HCT116 (cell line): Measurements from ENCODE around the gene EHD3. TPM values are rescaled to one million over a fixed set of nuclear protein-coding genes. Genes with fewer than 3 reads are reported as not detected.

Experiments used
- ATAC-seq: fragments of 200-7000 bp; cut with Tn5 transposase; 2 replicates; pipeline ENCODE4 v1.9.1; 2020; ENCODE audit warnings: mild to moderate bottlenecking, moderate library complexity
- BruUV-seq: library from RNA; stranded (reverse); fragments of 400-500 nt; replicated peaks from 2 replicates; lab custom pipeline; 2021; lab: Mats Ljungman, UMichigan
- CTCF ChIA-PET: fragments of 300-600 bp; sonication (Branson Sonifier 250); formaldehyde crosslinking; loops from one replicate; lab custom pipeline; 2021; ENCODE audit warnings: antibody characterized with exemption; lab: Charles Lee
- POLR2A ChIA-PET: fragments of 300-600, 350-600 bp; sonication (Branson Sonifier 250); formaldehyde crosslinking; loops from one replicate; lab custom pipeline; 2021; ENCODE audit warnings: antibody characterized with exemption; lab: Charles Lee
- RAD21 ChIA-PET, 2 experiments: fragments of 300-600 bp; sonication (Branson Sonifier 250); formaldehyde crosslinking; loops; one replicate each; lab custom pipeline; 2023; ENCODE audit warnings: low total read pairs in 2 of 2; ENCODE audit not compliant: uncharacterized antibody in 2 of 2, unreplicated experiment in 2 of 2, low non-redundant PET in 1 of 2; lab: Charles Lee
- DNase-seq: peaks from one replicate; pipeline ENCODE4 v3.0.0-alpha.2; 2010; ENCODE audit warnings: low read depth, low spot score
- H2AFZ ChIP-seq: fragments of 200-600 bp; shearing (Covaris generic), sonication (generic); 2 replicates; pipeline ENCODE4 v1.6.1; 2017; ENCODE audit warnings: low read depth, mixed run types, mixed read lengths, antibody characterized with exemption, low read length; ENCODE audit not compliant: poor library complexity, severe bottlenecking
- H3K27ac ChIP-seq: 2 replicates; pipeline ENCODE4 v1.5.1; 2012; ENCODE audit warnings: low read depth, low read length
- H3K27me3 ChIP-seq: fragments of 200-600 bp; sonication (generic); 2 replicates; pipeline ENCODE4 v1.6.1; 2016; ENCODE audit warnings: mixed run types, low read length, mixed read lengths; ENCODE audit not compliant: insufficient read depth
- H3K36me3 ChIP-seq, 2 experiments: fragments of 200-500 bp in 1 of 2; fragments of 200-600 bp in 1 of 2; sonication (Bioruptor generic) in 1 of 2; sonication (generic) in 1 of 2; 2 replicates each; pipeline versions ENCODE4 v1.5.1 to v1.6.1; 2014 to 2016; ENCODE audit warnings: low read length in 2 of 2, inconsistent platforms in 1 of 2, mixed read lengths in 1 of 2, mixed run types in 1 of 2; ENCODE audit not compliant: insufficient read depth in 2 of 2, control insufficient read depth in 1 of 2
- H3K4me1 ChIP-seq, 2 experiments: fragments of 200-600 bp in 1 of 2; sonication (generic) in 1 of 2; 2 replicates each; pipeline versions ENCODE4 v1.5.1 to v1.6.1; 2012 to 2017; ENCODE audit warnings: low read length in 2 of 2, inconsistent platforms in 1 of 2, mild to moderate bottlenecking in 1 of 2, mixed read lengths in 1 of 2, mixed run types in 1 of 2, moderate library complexity in 1 of 2; ENCODE audit not compliant: insufficient read depth in 2 of 2, control insufficient read depth in 1 of 2
- H3K4me2 ChIP-seq: fragments of 200-600 bp; sonication (generic); 2 replicates; pipeline ENCODE4 v1.6.1; 2017; ENCODE audit warnings: mixed run types, low read length, mixed read lengths
- H3K4me3 ChIP-seq, 2 experiments: fragments of 200-600 bp in 1 of 2; sonication (generic) in 1 of 2; replicated peaks in 1 of 2; 2 replicates each; pipeline ENCODE4 v1.5.1; 2011 to 2016; ENCODE audit warnings: low read length in 2 of 2, control low read depth in 1 of 2, low read depth in 1 of 2, mild to moderate bottlenecking in 1 of 2, mixed read lengths in 1 of 2, mixed run types in 1 of 2
- H3K79me2 ChIP-seq: fragments of 200-600 bp; sonication (generic); 2 replicates; pipeline ENCODE4 v1.6.1; 2017; ENCODE audit warnings: mild to moderate bottlenecking, mixed run types, low read length, moderate library complexity, mixed read lengths; ENCODE audit not compliant: insufficient read depth
- H3K9ac ChIP-seq: fragments of 200-600 bp; sonication (generic); 2 replicates; pipeline ENCODE4 v1.6.1; 2016; ENCODE audit warnings: low read length, mixed read lengths
- H3K9me2 ChIP-seq: fragments of 200-600 bp; sonication (generic), shearing (Covaris generic); 2 replicates; pipeline ENCODE4 v1.6.1; 2017; ENCODE audit warnings: mixed run types, mild to moderate bottlenecking, moderate library complexity; ENCODE audit not compliant: insufficient read depth
- H3K9me3 ChIP-seq, 2 experiments: fragments of 200-500 bp in 1 of 2; fragments of 200-600 bp in 1 of 2; sonication (Bioruptor generic) in 1 of 2; sonication (generic) in 1 of 2; 2 replicates each; pipeline ENCODE4 v1.6.1; 2014 to 2017; ENCODE audit warnings: low read length in 2 of 2, mixed read lengths in 2 of 2, inconsistent platforms in 1 of 2, low read depth in 1 of 2, mild to moderate bottlenecking in 1 of 2, mixed run types in 1 of 2, moderate library complexity in 1 of 2; ENCODE audit not compliant: control insufficient read depth in 1 of 2, insufficient read depth in 1 of 2
- H4K20me1 ChIP-seq: fragments of 200-600 bp; sonication (generic), shearing (Covaris generic); 2 replicates; pipeline ENCODE4 v1.6.1; 2017; ENCODE audit warnings: mixed run types, mild to moderate bottlenecking, moderate library complexity; ENCODE audit not compliant: insufficient read depth
- CBX3 ChIP-seq: IDR thresholded peaks from 2 replicates; pipeline ENCODE4 v1.6.1; 2012; ENCODE audit warnings: low read depth
- CEBPB ChIP-seq: IDR thresholded peaks from 2 replicates; pipeline ENCODE4 v1.6.1; 2012; ENCODE audit warnings: low read depth
- EGR1 ChIP-seq: IDR thresholded peaks from 2 replicates; pipeline ENCODE4 v1.6.1; 2012; ENCODE audit warnings: low read depth
- ELF1 ChIP-seq: IDR thresholded peaks from 2 replicates; pipeline ENCODE4 v1.6.1; 2012; ENCODE audit warnings: low read depth, borderline replicate concordance
- EZH2 ChIP-seq: fragments of 200-600 bp; sonication (generic); IDR thresholded peaks from 2 replicates; pipeline ENCODE4 v1.6.1; 2017; ENCODE audit warnings: antibody characterized with exemption, mixed run types
- FOSL1 ChIP-seq: IDR thresholded peaks from 2 replicates; pipeline ENCODE4 v1.6.1; 2012; ENCODE audit warnings: low read depth
- JUND ChIP-seq: IDR thresholded peaks from 2 replicates; pipeline ENCODE4 v1.6.1; 2012
- POLR2A ChIP-seq: IDR thresholded peaks from 2 replicates; pipeline ENCODE4 v1.7.0; 2011; ENCODE audit warnings: borderline replicate concordance; ENCODE audit not compliant: insufficient read depth, insufficient read length; ENCODE audit errors: extremely low read depth
- POLR2AphosphoS5 ChIP-seq: IDR thresholded peaks from 2 replicates; pipeline ENCODE4 v1.6.1; 2011; ENCODE audit warnings: mild to moderate bottlenecking, low read depth, low read length, moderate library complexity
- RAD21 ChIP-seq: IDR thresholded peaks from 2 replicates; pipeline ENCODE4 v1.6.1; 2012; ENCODE audit warnings: low read depth, mild to moderate bottlenecking
- SRF ChIP-seq: IDR thresholded peaks from 2 replicates; pipeline ENCODE4 v1.6.1; 2012; ENCODE audit warnings: low read depth
- TCF7L2 ChIP-seq: IDR thresholded peaks from 2 replicates; pipeline ENCODE4 v1.7.0; 2011; ENCODE audit warnings: borderline replicate concordance, inconsistent platforms; ENCODE audit not compliant: insufficient read depth, insufficient read length; ENCODE audit errors: extremely low read depth
- ZFX ChIP-seq: fragments of 450-650 bp; IDR thresholded peaks from 2 replicates; pipeline ENCODE4 v1.6.1; 2017
- intact Hi-C: fragments of 100-400 bp; cut with micrococcal nuclease; formaldehyde crosslinking; loops from 2 replicates; pipeline ENCODE4 v1.10.0; 2022
- total RNA-seq: library from RNA; stranded (reverse); gene quantifications from one replicate; pipeline ENCODE4 v1.2.1, GENCODE V29; 2021; ENCODE audit not compliant: unreplicated experiment
- TF ChIP-seq, protein P1 (sequence below): IDR thresholded peaks from 2 replicates; pipeline ENCODE4 v1.6.1; 2011; ENCODE audit warnings: mild to moderate bottlenecking, low read length, moderate library complexity; ENCODE audit not compliant: insufficient replicate concordance; ENCODE audit errors: extremely low read depth
- TF ChIP-seq, protein P2 (sequence below): IDR thresholded peaks from 2 replicates; pipeline ENCODE4 v1.6.1; 2012
- TF ChIP-seq, protein P3 (sequence below): IDR thresholded peaks from 2 replicates; pipeline ENCODE4 v1.6.1; 2012
- TF ChIP-seq, protein P4 (sequence below), 3 experiments: fragments of 200-600 bp in 1 of 3; sonication (generic) in 1 of 3; IDR thresholded peaks in 2 of 3; conservative IDR thresholded peaks in 1 of 3; 2 replicates each; pipeline ENCODE4 v1.5.1; 2012 to 2017; ENCODE audit warnings: low read depth in 2 of 3, low read length in 2 of 3, antibody characterized with exemption in 1 of 3, borderline replicate concordance in 1 of 3, control low read depth in 1 of 3, mild to moderate bottlenecking in 1 of 3, mixed read lengths in 1 of 3, mixed run types in 1 of 3, moderate library complexity in 1 of 3; ENCODE audit not compliant: insufficient read depth in 1 of 3

EHD3 gene
- total RNA-seq, 1 experiment from 2014 or later, result not detected

DNA sequence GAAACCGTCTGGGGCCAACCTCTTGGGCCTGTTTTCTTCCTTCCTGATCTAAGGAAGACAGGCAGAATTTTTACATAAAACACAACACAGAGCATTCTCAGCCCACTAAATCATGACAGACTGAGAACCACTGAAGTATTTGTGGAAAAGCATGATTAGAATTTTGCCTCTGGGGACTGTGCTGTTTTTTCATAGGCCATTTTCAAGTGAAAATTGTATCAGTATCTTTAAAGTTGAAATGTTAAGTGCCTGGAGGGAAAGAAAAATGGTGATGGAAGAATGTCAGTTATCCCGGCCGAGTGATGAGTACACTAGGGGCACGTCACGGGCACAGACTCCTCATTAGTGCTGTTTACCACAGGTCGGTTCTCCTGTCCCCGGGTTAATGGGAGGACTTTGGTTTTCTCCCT, 36.9 kb downstream of the EHD3 start:
- H3K36me3 ChIP-seq, result no peaks in the 10 kb centered on the region
- no peak overlapping the region for H3K9ac ChIP-seq
- no TSS peak for BruUV-seq
- ATAC-seq, result no peak
- no peak overlapping the region for H2AFZ ChIP-seq
- POLR2A ChIA-PET, result no interaction called here
- no peaks in the 10 kb centered on the region for H3K9me2 ChIP-seq
- peaks cover 7% of the 10 kb centered on the region; the same call in 1 of the 2 replicates for H3K27me3 ChIP-seq
- no peaks in the 10 kb centered on the region for H3K79me2 ChIP-seq
- CTCF ChIA-PET, result no interaction called here
- no peaks in the 10 kb centered on the region; the same call in 1 of the 2 replicates for H4K20me1 ChIP-seq
- no peak overlapping the region for H3K4me2 ChIP-seq
- RAD21 ChIA-PET, result no interaction called here
- no peaks in the 10 kb centered on the region for H3K4me1 ChIP-seq
- H3K4me3 ChIP-seq, result no peak overlapping the region
- DNase-seq, result no peak
- intact Hi-C loops, result no loop called here
- H3K27ac ChIP-seq, result no peak overlapping the region
- no peaks in the 10 kb centered on the region for H3K9me3 ChIP-seq
- TF ChIP-seq ZFX, result no peak
- no peak for TF ChIP-seq ELF1
- no peak for TF ChIP-seq FOSL1
- TF ChIP-seq, protein P1, sequence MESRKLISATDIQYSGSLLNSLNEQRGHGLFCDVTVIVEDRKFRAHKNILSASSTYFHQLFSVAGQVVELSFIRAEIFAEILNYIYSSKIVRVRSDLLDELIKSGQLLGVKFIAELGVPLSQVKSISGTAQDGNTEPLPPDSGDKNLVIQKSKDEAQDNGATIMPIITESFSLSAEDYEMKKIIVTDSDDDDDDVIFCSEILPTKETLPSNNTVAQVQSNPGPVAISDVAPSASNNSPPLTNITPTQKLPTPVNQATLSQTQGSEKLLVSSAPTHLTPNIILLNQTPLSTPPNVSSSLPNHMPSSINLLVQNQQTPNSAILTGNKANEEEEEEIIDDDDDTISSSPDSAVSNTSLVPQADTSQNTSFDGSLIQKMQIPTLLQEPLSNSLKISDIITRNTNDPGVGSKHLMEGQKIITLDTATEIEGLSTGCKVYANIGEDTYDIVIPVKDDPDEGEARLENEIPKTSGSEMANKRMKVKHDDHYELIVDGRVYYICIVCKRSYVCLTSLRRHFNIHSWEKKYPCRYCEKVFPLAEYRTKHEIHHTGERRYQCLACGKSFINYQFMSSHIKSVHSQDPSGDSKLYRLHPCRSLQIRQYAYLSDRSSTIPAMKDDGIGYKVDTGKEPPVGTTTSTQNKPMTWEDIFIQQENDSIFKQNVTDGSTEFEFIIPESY, result no peak
- TF ChIP-seq JUND, result no peak
- no peak for TF ChIP-seq SRF
- TF ChIP-seq POLR2A, result no peak
- TF ChIP-seq CEBPB, result no peak
- no peak for TF ChIP-seq EGR1
- TF ChIP-seq, protein P2, sequence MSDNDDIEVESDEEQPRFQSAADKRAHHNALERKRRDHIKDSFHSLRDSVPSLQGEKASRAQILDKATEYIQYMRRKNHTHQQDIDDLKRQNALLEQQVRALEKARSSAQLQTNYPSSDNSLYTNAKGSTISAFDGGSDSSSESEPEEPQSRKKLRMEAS, result no peak
- TF ChIP-seq CBX3, result no peak
- TF ChIP-seq, protein P3, sequence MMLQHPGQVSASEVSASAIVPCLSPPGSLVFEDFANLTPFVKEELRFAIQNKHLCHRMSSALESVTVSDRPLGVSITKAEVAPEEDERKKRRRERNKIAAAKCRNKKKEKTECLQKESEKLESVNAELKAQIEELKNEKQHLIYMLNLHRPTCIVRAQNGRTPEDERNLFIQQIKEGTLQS, result no peak
- no peak for TF ChIP-seq EZH2
- no peak for TF ChIP-seq TCF7L2
- no peak for TF ChIP-seq POLR2AphosphoS5
- TF ChIP-seq, protein P4, sequence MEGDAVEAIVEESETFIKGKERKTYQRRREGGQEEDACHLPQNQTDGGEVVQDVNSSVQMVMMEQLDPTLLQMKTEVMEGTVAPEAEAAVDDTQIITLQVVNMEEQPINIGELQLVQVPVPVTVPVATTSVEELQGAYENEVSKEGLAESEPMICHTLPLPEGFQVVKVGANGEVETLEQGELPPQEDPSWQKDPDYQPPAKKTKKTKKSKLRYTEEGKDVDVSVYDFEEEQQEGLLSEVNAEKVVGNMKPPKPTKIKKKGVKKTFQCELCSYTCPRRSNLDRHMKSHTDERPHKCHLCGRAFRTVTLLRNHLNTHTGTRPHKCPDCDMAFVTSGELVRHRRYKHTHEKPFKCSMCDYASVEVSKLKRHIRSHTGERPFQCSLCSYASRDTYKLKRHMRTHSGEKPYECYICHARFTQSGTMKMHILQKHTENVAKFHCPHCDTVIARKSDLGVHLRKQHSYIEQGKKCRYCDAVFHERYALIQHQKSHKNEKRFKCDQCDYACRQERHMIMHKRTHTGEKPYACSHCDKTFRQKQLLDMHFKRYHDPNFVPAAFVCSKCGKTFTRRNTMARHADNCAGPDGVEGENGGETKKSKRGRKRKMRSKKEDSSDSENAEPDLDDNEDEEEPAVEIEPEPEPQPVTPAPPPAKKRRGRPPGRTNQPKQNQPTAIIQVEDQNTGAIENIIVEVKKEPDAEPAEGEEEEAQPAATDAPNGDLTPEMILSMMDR (IDR thresholded peaks at IDR 0.05 in 2 of 3, conservative IDR thresholded peaks at IDR 0.05 in 1 of 3; ENCODE audit: borderline replicate concordance in 1 of 3, insufficient read depth in 1 of 3, low read depth in 2 of 3, low read length in 2 of 3), result no peak
- no peak for TF ChIP-seq RAD21
